SU-DHL-6 (cell line): ENCODE measurements around the gene KIF5C.

ENCODE experiments used
- H2AFZ ChIP-seq: fragments of 200-600 bp; sonication (generic); 2 replicates; pipeline ENCODE4 v1.6.1; 2014; ENCODE audit warnings: low read depth, mild to moderate bottlenecking, moderate library complexity, mixed read lengths, antibody characterized with exemption, low read length; ENCODE audit not compliant: severe bottlenecking
- H3F3A ChIP-seq: fragments of 200-600 bp; shearing (Covaris generic); 2 replicates; pipeline ENCODE4 v1.6.0; 2016; ENCODE audit warnings: antibody characterized with exemption, mild to moderate bottlenecking; ENCODE audit not compliant: insufficient read depth
- H3K27ac ChIP-seq: fragments of 200-600 bp; sonication (generic); 2 replicates; pipeline ENCODE4 v1.5.1; 2016; ENCODE audit warnings: low read depth, mild to moderate bottlenecking, low read length, moderate library complexity, mixed read lengths
- H3K27me3 ChIP-seq: fragments of 200-600 bp; sonication (generic), shearing (Covaris generic); 2 replicates; pipeline ENCODE4 v1.6.0; 2014; ENCODE audit warnings: mild to moderate bottlenecking, low read length
- H3K36me3 ChIP-seq: fragments of 200-600 bp; sonication (generic); 2 replicates; pipeline ENCODE4 v1.6.1; 2014; ENCODE audit warnings: mild to moderate bottlenecking, low read length, mixed read lengths
- H3K4me2 ChIP-seq: fragments of 300-600, 200-600 bp; shearing (Covaris generic), sonication (generic); 2 replicates; pipeline ENCODE4 v1.6.0; 2014; ENCODE audit warnings: low read length, low read depth, mild to moderate bottlenecking; ENCODE audit not compliant: poor library complexity, severe bottlenecking
- H3K4me3 ChIP-seq: fragments of 200-600 bp; sonication (generic); 2 replicates; pipeline ENCODE4 v1.5.1; 2014; ENCODE audit warnings: antibody characterized with exemption, low read length, mild to moderate bottlenecking, mixed read lengths; ENCODE audit not compliant: insufficient read depth, poor library complexity, severe bottlenecking
- H3K79me2 ChIP-seq: fragments of 200-600 bp; sonication (generic); 2 replicates; pipeline ENCODE4 v1.6.1; 2014; ENCODE audit warnings: mild to moderate bottlenecking, low read length, moderate library complexity; ENCODE audit not compliant: insufficient read depth
- H3K9ac ChIP-seq: fragments of 200-600 bp; sonication (generic); 2 replicates; pipeline ENCODE4 v1.7.0; 2014; ENCODE audit warnings: mild to moderate bottlenecking, low read length
- H3K9me2 ChIP-seq: fragments of 200-600 bp; sonication (generic); replicated peaks from 2 replicates; pipeline ENCODE4 v1.6.1; 2014; ENCODE audit warnings: low read length; ENCODE audit not compliant: insufficient read depth
- H3K9me3 ChIP-seq: fragments of 200-600 bp; sonication (generic); 2 replicates; pipeline ENCODE4 v1.6.1; 2014; ENCODE audit warnings: low read length, mixed read lengths; ENCODE audit not compliant: insufficient read depth
- H4K20me1 ChIP-seq: fragments of 200-600 bp; sonication (generic); 2 replicates; pipeline ENCODE4 v1.6.1; 2014; ENCODE audit warnings: low read depth, mild to moderate bottlenecking, antibody characterized with exemption, low read length, moderate library complexity, mixed read lengths
- EZH2phosphoT487 ChIP-seq: fragments of 200-600 bp; sonication (generic), shearing (Covaris generic); conservative IDR thresholded peaks from 2 replicates; pipeline ENCODE4 v1.6.1; 2018; ENCODE audit warnings: mild to moderate bottlenecking, antibody characterized with exemption, low read length, moderate library complexity, mixed read lengths
- TF ChIP-seq, protein P1 (sequence below): fragments of 200-600 bp; sonication (generic); IDR thresholded peaks from one replicate; pipeline ENCODE4 v1.5.1; 2017; ENCODE audit warnings: antibody characterized with exemption, mild to moderate bottlenecking, low read length, moderate library complexity; ENCODE audit not compliant: insufficient read depth, poor library complexity, severe bottlenecking

The KIF5C gene

GRCh38 chr2:149020432-149020851 lies 145.4 kb downstream of the KIF5C start:
- Histone ChIP-seq H3K27ac (peak overlapping the region; percentile 98), H3K9me2 (no peaks in the 10 kb centered on the region), H4K20me1 (no peaks in the 10 kb centered on the region), H3K9me3 (no peaks in the 10 kb centered on the region), H3K4me2 (peak overlapping the region; percentile 90), H2AFZ (peak overlapping the region; percentile 1), H3K27me3 (no peaks in the 10 kb centered on the region), H3K36me3 (no peaks in the 10 kb centered on the region), H3K4me3 (peak overlapping the region; percentile 38), H3K79me2 (no peaks in the 10 kb centered on the region), H3K9ac (peak overlapping the region; percentile 60), H3F3A (peaks cover 56% of the 10 kb centered on the region)
- TF ChIP-seq, protein P1, sequence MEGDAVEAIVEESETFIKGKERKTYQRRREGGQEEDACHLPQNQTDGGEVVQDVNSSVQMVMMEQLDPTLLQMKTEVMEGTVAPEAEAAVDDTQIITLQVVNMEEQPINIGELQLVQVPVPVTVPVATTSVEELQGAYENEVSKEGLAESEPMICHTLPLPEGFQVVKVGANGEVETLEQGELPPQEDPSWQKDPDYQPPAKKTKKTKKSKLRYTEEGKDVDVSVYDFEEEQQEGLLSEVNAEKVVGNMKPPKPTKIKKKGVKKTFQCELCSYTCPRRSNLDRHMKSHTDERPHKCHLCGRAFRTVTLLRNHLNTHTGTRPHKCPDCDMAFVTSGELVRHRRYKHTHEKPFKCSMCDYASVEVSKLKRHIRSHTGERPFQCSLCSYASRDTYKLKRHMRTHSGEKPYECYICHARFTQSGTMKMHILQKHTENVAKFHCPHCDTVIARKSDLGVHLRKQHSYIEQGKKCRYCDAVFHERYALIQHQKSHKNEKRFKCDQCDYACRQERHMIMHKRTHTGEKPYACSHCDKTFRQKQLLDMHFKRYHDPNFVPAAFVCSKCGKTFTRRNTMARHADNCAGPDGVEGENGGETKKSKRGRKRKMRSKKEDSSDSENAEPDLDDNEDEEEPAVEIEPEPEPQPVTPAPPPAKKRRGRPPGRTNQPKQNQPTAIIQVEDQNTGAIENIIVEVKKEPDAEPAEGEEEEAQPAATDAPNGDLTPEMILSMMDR, result no peak
- TF ChIP-seq EZH2phosphoT487, result no peak

- Histone ChIP-seq H3K9me3 (no peaks in the 10 kb centered on the region), H3K9me2 (no peaks in the 10 kb centered on the region), H3K9ac (peak overlapping the region; percentile 60), H3K4me3 (peak overlapping the region; percentile 38), H3K36me3 (no peaks in the 10 kb centered on the region), H4K20me1 (no peaks in the 10 kb centered on the region), H2AFZ (no peak overlapping the region), H3K4me2 (peak overlapping the region; percentile 90), H3K27ac (peak overlapping the region; percentile 98), H3K79me2 (no peaks in the 10 kb centered on the region), H3K27me3 (no peaks in the 10 kb centered on the region), H3F3A (peaks cover 60% of the 10 kb centered on the region)
- TF ChIP-seq, protein P1, result no peak
- no peak for TF ChIP-seq EZH2phosphoT487
These were observed 146.3 kb downstream of the KIF5C start for GRCh38 chr2:149021271-149021719.

DNA sequence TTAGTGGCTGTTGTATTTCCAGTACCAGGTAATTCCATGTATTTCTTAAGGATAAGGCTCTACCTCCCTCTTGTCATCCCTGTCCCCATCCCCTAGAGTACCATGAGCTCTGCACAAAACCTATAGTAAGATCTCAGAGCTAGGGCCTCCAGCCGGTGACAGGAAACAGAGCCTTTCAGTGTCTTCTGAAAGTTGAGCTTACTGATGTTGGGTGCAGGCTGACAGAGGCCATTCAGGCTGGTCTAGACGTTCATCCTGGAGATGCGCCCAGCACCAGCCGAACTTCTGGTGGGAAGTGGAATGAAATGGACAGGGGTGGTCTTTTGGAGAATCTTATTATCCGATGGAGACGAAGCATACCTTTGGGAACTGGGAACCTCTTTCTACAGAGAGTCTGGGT lies 146.7 kb downstream of the KIF5C start:
- Histone ChIP-seq H3K36me3 (no peaks in the 10 kb centered on the region), H4K20me1 (no peaks in the 10 kb centered on the region), H2AFZ (no peak overlapping the region), H3K4me2 (peak overlapping the region; percentile 90), H3K79me2 (no peaks in the 10 kb centered on the region), H3K27ac (peak overlapping the region; percentile 98), H3K9ac (peak overlapping the region; percentile 60), H3F3A (peaks cover 60% of the 10 kb centered on the region), H3K4me3 (peak overlapping the region; percentile 17), H3K9me3 (no peaks in the 10 kb centered on the region), H3K9me2 (no peaks in the 10 kb centered on the region), H3K27me3 (no peaks in the 10 kb centered on the region)
- TF ChIP-seq, protein P1, result no peak
- TF ChIP-seq EZH2phosphoT487, result no peak
